ENCODE data around the gene MRPS2. TPM values are rescaled to one million over a fixed set of nuclear protein-coding genes. Genes with fewer than 3 reads are reported as not detected.
"Not testable (repeated sequence)": the region's sequence is repeated elsewhere in the genome, so short reads cannot be mapped to it uniquely, and the experiment has no call there.

MRPS2 gene
- total RNA-seq, 4 donors from 2014 or later, result 21.4 to 37.6 (median 25.6) TPM

- no peak for ATAC-seq
- Histone ChIP-seq H3K4me3 (no peak overlapping the region), H3K27me3 (peaks cover 69% of the 10 kb centered on the region), H3K9me3 (no peaks in the 10 kb centered on the region), H3K36me3 (no peaks in the 10 kb centered on the region), H3K27ac (no peak overlapping the region), H3K4me1 (no peaks in the 10 kb centered on the region)
- no peak for TF ChIP-seq CTCF (IDR thresholded peaks at IDR 0.05)
- no peak for TF ChIP-seq POLR2AphosphoS5 (IDR thresholded peaks at IDR 0.05)
- WGBS, 2 donors (ENCODE audit: low coverage in 1 of 2), result no CpG with 5 or more reads among the region's 8 CpGs
Measured at GRCh38 chr9:135536216-135536615, 35.7 kb downstream of the MRPS2 start.

GRCh38 chr9:135543262-135543894, 42.9 kb downstream of the MRPS2 start:
- not testable (repeated sequence) for H3K27ac ChIP-seq, H3K4me1 ChIP-seq, H3K4me3 ChIP-seq, ATAC-seq, H3K9me3 ChIP-seq, H3K36me3 ChIP-seq
- peaks cover 53% of the 10 kb centered on the region for H3K27me3 ChIP-seq
- WGBS, 2 donors (ENCODE audit: low coverage in 1 of 2), result 27 to 30% methylated on average over 3 to 8 of the region's 8 CpGs

- no peak for ATAC-seq
- WGBS, 2 donors (ENCODE audit: low coverage in 1 of 2), result 19 to 51% methylated on average over 5 to 14 of the region's 18 CpGs
- H3K4me1 ChIP-seq, result no peaks in the 10 kb centered on the region
- no peaks in the 10 kb centered on the region for H3K36me3 ChIP-seq
- H3K27me3 ChIP-seq, result peaks cover 46% of the 10 kb centered on the region
- H3K9me3 ChIP-seq, result no peaks in the 10 kb centered on the region
- no peak overlapping the region for H3K27ac ChIP-seq
- H3K4me3 ChIP-seq, result no peak overlapping the region
- no peak for TF ChIP-seq POLR2AphosphoS5 (IDR thresholded peaks at IDR 0.05)
- TF ChIP-seq CTCF (IDR thresholded peaks at IDR 0.05), result no peak
- TF ChIP-seq POLR2A (IDR thresholded peaks at IDR 0.05), result no peak
- TF ChIP-seq EP300 (IDR thresholded peaks at IDR 0.05), result no peak
Measured at GRCh38 chr9:135544981-135545635, 44.6 kb downstream of the MRPS2 start.

- H3K27me3 ChIP-seq, result peaks cover 46% of the 10 kb centered on the region
- not testable (repeated sequence) for ATAC-seq, H3K27ac ChIP-seq, H3K9me3 ChIP-seq, H3K4me3 ChIP-seq, H3K36me3 ChIP-seq, H3K4me1 ChIP-seq
- WGBS, 2 donors (ENCODE audit: low coverage in 1 of 2), result no CpG with 5 or more reads among the region's 19 CpGs
Measured at GRCh38 chr9:135545646-135546176, 45.2 kb downstream of the MRPS2 start, which contains the start of gene OBP2A. TSS of gene OBP2A (plus strand) at chr9:135546126. CDS start at chr9:135546181, 55 bp downstream.

- peaks cover 38% of the 10 kb centered on the region for H3K27me3 ChIP-seq
- H3K4me1 ChIP-seq, H3K36me3 ChIP-seq, H3K27ac ChIP-seq, H3K9me3 ChIP-seq, H3K4me3 ChIP-seq, ATAC-seq: not testable (repeated sequence)
- WGBS, 2 donors (ENCODE audit: low coverage in 1 of 2), result 73% methylated on average over 7 of the region's 21 CpGs; no CpG with 5 or more reads in 1 of the 2 donors
Measured at GRCh38 chr9:135546792-135547617, 46.5 kb downstream of the MRPS2 start.

Measured in gastroesophageal sphincter (tissue), 4 donors.